BE2C (cell line): ENCODE data around the gene CKAP5.

Experiments used
- DNase-seq: peaks from one replicate; pipeline ENCODE4 v3.0.0-alpha.2; 2020
- H3K27me3 ChIP-seq: fragments of 250-450 bp; sonication (Bioruptor Pico); 2 replicates; pipeline ENCODE4 v1.5.1; 2020; ENCODE audit warnings: mild to moderate bottlenecking
- H3K36me3 ChIP-seq: fragments of 250-450 bp; sonication (Bioruptor Pico); 2 replicates; pipeline ENCODE4 v1.5.1; 2020; ENCODE audit warnings: mild to moderate bottlenecking
- H3K4me1 ChIP-seq: fragments of 250-450 bp; sonication (Bioruptor Pico); 2 replicates; pipeline ENCODE4 v1.5.1; 2020
- H3K4me3 ChIP-seq: 2 replicates; pipeline ENCODE4 v1.5.1; 2011; ENCODE audit warnings: low read depth, low read length
- H3K9me3 ChIP-seq: fragments of 250-450 bp; sonication (Bioruptor Pico); 2 replicates; pipeline ENCODE4 v1.5.1; 2020
- CTCF ChIP-seq: IDR thresholded peaks from 2 replicates; pipeline ENCODE4 v1.5.1; 2012; ENCODE audit warnings: mild to moderate bottlenecking, low read depth, low read length

The CKAP5 gene

GRCh38 chr11:46760429-46761128 is 85.5 kb downstream of the CKAP5 start:
- Histone ChIP-seq H3K36me3 (peaks cover 47% of the 10 kb centered on the region), H3K4me3 (no peak overlapping the region), H3K9me3 (no peaks in the 10 kb centered on the region), H3K4me1 (no peaks in the 10 kb centered on the region), H3K27me3 (no peaks in the 10 kb centered on the region)
- DNase-seq: no peak
- no peak for TF ChIP-seq CTCF

- Histone ChIP-seq H3K4me1 (no peaks in the 10 kb centered on the region), H3K27me3 (no peaks in the 10 kb centered on the region), H3K36me3 (peaks cover 57% of the 10 kb centered on the region), H3K4me3 (no peak overlapping the region), H3K9me3 (no peaks in the 10 kb centered on the region)
- DNase-seq: no peak
- TF ChIP-seq CTCF: no peak
Measured at GRCh38 chr11:46759196-46759595, 86.9 kb downstream of the CKAP5 start.

GRCh38 chr11:46755962-46756361 is 90.1 kb downstream of the CKAP5 start:
- Histone ChIP-seq H3K27me3 (no peaks in the 10 kb centered on the region), H3K4me1 (no peaks in the 10 kb centered on the region), H3K36me3 (peaks cover 59% of the 10 kb centered on the region), H3K9me3 (no peaks in the 10 kb centered on the region), H3K4me3 (no peak overlapping the region)
- no peak for DNase-seq
- no peak for TF ChIP-seq CTCF

- Histone ChIP-seq H3K27me3 (no peaks in the 10 kb centered on the region), H3K4me3 (no peak overlapping the region), H3K36me3 (peaks cover 56% of the 10 kb centered on the region), H3K4me1 (no peaks in the 10 kb centered on the region), H3K9me3 (no peaks in the 10 kb centered on the region)
- no peak for DNase-seq
- no peak for TF ChIP-seq CTCF
Measured at GRCh38 chr11:46747150-46747549, 98.9 kb downstream of the CKAP5 start.

- H3K36me3 ChIP-seq: peaks cover 49% of the 10 kb centered on the region
- no peak overlapping the region for H3K4me3 ChIP-seq
- no peaks in the 10 kb centered on the region for H3K4me1 ChIP-seq
- H3K27me3 ChIP-seq: no peaks in the 10 kb centered on the region
- no peak for DNase-seq
- TF ChIP-seq CTCF: no peak
- H3K9me3 ChIP-seq: no peaks in the 10 kb centered on the region
Measured at GRCh38 chr11:46745995-46746394, 100.1 kb downstream of the CKAP5 start.

- H3K9me3 ChIP-seq: no peaks in the 10 kb centered on the region
- H3K27me3 ChIP-seq: no peaks in the 10 kb centered on the region
- no peak for DNase-seq
- TF ChIP-seq CTCF: no peak
- no peaks in the 10 kb centered on the region for H3K4me1 ChIP-seq
- H3K4me3 ChIP-seq: no peak overlapping the region
- H3K36me3 ChIP-seq: peaks cover 42% of the 10 kb centered on the region
Measured at GRCh38 chr11:46745328-46745727, 100.8 kb downstream of the CKAP5 start.
